ENCODE data around the gene TMPRSS2. TPM values are rescaled to one million over a fixed set of nuclear protein-coding genes. Genes with fewer than 3 reads are reported as not detected.

TMPRSS2 gene
- total and polyA plus RNA-seq, 9 of the 15 experiments (the other 6 are each of a cell fraction or from before 2014, with no cell fraction given), result 0.20 TPM; not detected in 8

DNA sequence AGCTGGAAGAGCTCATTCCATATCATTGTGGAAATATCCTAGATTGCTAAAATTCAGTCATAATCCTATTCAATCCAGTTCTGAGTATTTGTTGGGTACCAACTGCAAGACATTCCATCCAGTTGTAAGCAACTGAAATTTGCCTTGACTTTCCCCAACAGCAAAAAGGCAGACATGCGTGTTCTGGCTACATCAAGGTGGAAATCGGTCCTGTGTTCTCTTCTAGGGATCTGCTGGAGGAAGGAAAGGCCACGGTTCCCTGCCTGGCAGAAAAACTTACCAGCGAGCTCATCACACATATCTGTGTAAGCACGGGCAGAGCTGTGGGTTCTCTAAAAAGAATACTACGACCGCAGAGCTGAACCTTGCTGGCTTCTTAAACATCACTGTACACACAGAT is 64.4 kb downstream of the TMPRSS2 start (continued):
- TF ChIP-seq HNRNPK (IDR thresholded peaks at IDR 0.05; ENCODE audit: low read depth, low read length, poor library complexity, severe bottlenecking), result no peak
- no peak for TF ChIP-seq ZEB2 (IDR thresholded peaks at IDR 0.05)
- TF ChIP-seq, protein P1, sequence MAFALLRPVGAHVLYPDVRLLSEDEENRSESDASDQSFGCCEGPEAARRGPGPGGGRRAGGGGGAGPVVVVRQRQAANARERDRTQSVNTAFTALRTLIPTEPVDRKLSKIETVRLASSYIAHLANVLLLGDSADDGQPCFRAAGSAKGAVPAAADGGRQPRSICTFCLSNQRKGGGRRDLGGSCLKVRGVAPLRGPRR (CRISPR knock-in tag; IDR thresholded peaks at IDR 0.05), result no peak
- TF ChIP-seq TEAD2 (tag; IDR thresholded peaks at IDR 0.05), result no peak

GRCh38 chr21:41442481-41443186 is 65.3 kb downstream of the TMPRSS2 start:
- DNase-seq (ENCODE audit: extremely low read depth in 1 of 4, low spot score in 3 of 4), result no peak
- Histone ChIP-seq H3K9me1 (ENCODE audit: control insufficient read depth, insufficient read depth, low read length) (no peaks in the 10 kb centered on the region), H3K4me3 (no peak overlapping the region), H3K36me3 (ENCODE audit: control insufficient read depth, insufficient read depth, low read length) (no peaks in the 10 kb centered on the region), H4K20me1 (replicated peaks; ENCODE audit: control insufficient read depth, insufficient read depth, low read length) (no peaks in the 10 kb centered on the region), H3K4me1 (replicated peaks in 1 of 2; ENCODE audit: control insufficient read depth in 2 of 2, insufficient read depth in 2 of 2, low read length in 2 of 2) (no peaks in the 10 kb centered on the region), H3K9ac (ENCODE audit: insufficient read depth in 1 of 2, low read depth in 2 of 2, low read length in 2 of 2) (no peak overlapping the region), H2AFZ (ENCODE audit: low read depth, low read length) (no peak overlapping the region), H3K79me2 (ENCODE audit: control insufficient read depth, insufficient read depth, low read length) (no peaks in the 10 kb centered on the region), H3K9me3 (replicated peaks; ENCODE audit: control insufficient read depth, insufficient read depth, low read depth, low read length) (no peaks in the 10 kb centered on the region), H3K27ac (ENCODE audit: extremely low read depth, low read depth, low read length) (no peak overlapping the region), H3K4me2 (ENCODE audit: insufficient read depth, low read length) (no peak overlapping the region), H3K27me3 (ENCODE audit: control insufficient read depth in 2 of 2, insufficient read depth in 2 of 2, low read length in 2 of 2) (peaks cover 0 to 10% of the 10 kb centered on the region in 2 experiments; a peak in 3 of 5 replicates)
- ChIA-PET POLR2A (no interaction called here), CTCF (ENCODE audit: low intra/inter-chr PET ratio) (no interaction called here)
- no TSS peak for BruUV-seq (replicated peaks)
- in situ Hi-C loops (cut with MboI) (no loop called here), intact Hi-C loops (cut with micrococcal nuclease) (no loop called here)
- TF ChIP-seq KAT2B (IDR thresholded peaks at IDR 0.05; ENCODE audit: low read depth, low read length) (no peak), BRF1 (IDR thresholded peaks at IDR 0.05; ENCODE audit: borderline replicate concordance, extremely low read depth, insufficient read length) (no peak), BCL6 (CRISPR knock-in tag; IDR thresholded peaks at IDR 0.05) (no peak)
- TF ChIP-seq, protein P2, sequence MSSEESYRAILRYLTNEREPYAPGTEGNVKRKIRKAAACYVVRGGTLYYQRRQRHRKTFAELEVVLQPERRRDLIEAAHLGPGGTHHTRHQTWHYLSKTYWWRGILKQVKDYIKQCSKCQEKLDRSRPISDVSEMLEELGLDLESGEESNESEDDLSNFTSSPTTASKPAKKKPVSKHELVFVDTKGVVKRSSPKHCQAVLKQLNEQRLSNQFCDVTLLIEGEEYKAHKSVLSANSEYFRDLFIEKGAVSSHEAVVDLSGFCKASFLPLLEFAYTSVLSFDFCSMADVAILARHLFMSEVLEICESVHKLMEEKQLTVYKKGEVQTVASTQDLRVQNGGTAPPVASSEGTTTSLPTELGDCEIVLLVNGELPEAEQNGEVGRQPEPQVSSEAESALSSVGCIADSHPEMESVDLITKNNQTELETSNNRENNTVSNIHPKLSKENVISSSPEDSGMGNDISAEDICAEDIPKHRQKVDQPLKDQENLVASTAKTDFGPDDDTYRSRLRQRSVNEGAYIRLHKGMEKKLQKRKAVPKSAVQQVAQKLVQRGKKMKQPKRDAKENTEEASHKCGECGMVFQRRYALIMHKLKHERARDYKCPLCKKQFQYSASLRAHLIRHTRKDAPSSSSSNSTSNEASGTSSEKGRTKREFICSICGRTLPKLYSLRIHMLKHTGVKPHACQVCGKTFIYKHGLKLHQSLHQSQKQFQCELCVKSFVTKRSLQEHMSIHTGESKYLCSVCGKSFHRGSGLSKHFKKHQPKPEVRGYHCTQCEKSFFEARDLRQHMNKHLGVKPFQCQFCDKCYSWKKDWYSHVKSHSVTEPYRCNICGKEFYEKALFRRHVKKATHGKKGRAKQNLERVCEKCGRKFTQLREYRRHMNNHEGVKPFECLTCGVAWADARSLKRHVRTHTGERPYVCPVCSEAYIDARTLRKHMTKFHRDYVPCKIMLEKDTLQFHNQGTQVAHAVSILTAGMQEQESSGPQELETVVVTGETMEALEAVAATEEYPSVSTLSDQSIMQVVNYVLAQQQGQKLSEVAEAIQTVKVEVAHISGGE (CRISPR knock-in tag; IDR thresholded peaks at IDR 0.05), result no peak
- no peak for FAIRE-seq
- no peak for ATAC-seq
- 0% methylated on average over 2 of the region's 2 CpGs for WGBS (ENCODE audit: insufficient coverage, low coverage, missing lambda C conversion rate)
